GM10266 (cell line): Measurements from ENCODE around the gene EFNA5.

ENCODE experiments used
- DNase-seq: peaks from one replicate; pipeline ENCODE4 v3.0.0; 2012; ENCODE audit errors: extremely low spot score
- CTCF ChIP-seq: IDR thresholded peaks from 2 replicates; pipeline ENCODE4 v1.5.1; 2012; ENCODE audit warnings: mild to moderate bottlenecking, low read depth; ENCODE audit not compliant: control insufficient read depth, insufficient read depth; ENCODE audit errors: missing control alignments

The EFNA5 gene

GRCh38 chr5:107522456-107522855 is 148.3 kb downstream of the EFNA5 start:
- DNase-seq, result no peak
- TF ChIP-seq CTCF, result no peak

GRCh38 chr5:107519900-107520354 is 150.8 kb downstream of the EFNA5 start:
- TF ChIP-seq CTCF, result no peak
- no peak for DNase-seq

GRCh38 chr5:107518616-107519015 is 152.1 kb downstream of the EFNA5 start:
- TF ChIP-seq CTCF, result no peak
- no peak for DNase-seq

- no peak for TF ChIP-seq CTCF
These were observed 152.5 kb downstream of the EFNA5 start for GRCh38 chr5:107518190-107518589.

GRCh38 chr5:107517185-107518033 is 153.3 kb downstream of the EFNA5 start:
- no peak for TF ChIP-seq CTCF
- no peak for DNase-seq

More at GRCh38 chr5:107518190-107518589, 152.5 kb downstream of the EFNA5 start:
- DNase-seq, result no peak

- no peak for TF ChIP-seq CTCF
- DNase-seq, result no peak
These were observed 154.1 kb downstream of the EFNA5 start for GRCh38 chr5:107516452-107517184.
